OCI-LY1 (cell line): Measurements from ENCODE around the gene CLCNKB.

Experiments
- H2AFZ ChIP-seq: fragments of 200-600 bp; sonication (generic), shearing (Covaris generic); 2 replicates; pipeline ENCODE4 v1.6.0; 2014; ENCODE audit warnings: antibody characterized with exemption, mild to moderate bottlenecking, low read length
- H3F3A ChIP-seq: fragments of 200-600 bp; sonication (generic), shearing (Covaris generic); 2 replicates; pipeline ENCODE4 v1.6.0; 2014; ENCODE audit warnings: mild to moderate bottlenecking, antibody characterized with exemption, low read length, moderate library complexity; ENCODE audit not compliant: insufficient read depth
- H3K27ac ChIP-seq: fragments of 200-600 bp; sonication (generic); 2 replicates; pipeline ENCODE4 v1.5.1; 2014; ENCODE audit warnings: low read length, mixed run types, mild to moderate bottlenecking, low read depth; ENCODE audit not compliant: poor library complexity, severe bottlenecking
- H3K27me3 ChIP-seq: fragments of 200-600 bp; sonication (generic); 2 replicates; pipeline ENCODE4 v1.6.0; 2014; ENCODE audit warnings: antibody characterized with exemption, mild to moderate bottlenecking, low read length, moderate library complexity; ENCODE audit not compliant: insufficient read depth
- H3K36me3 ChIP-seq: fragments of 200-600 bp; sonication (generic); 2 replicates; pipeline ENCODE4 v1.6.1; 2014; ENCODE audit warnings: mild to moderate bottlenecking, antibody characterized with exemption, low read length, moderate library complexity, mixed read lengths; ENCODE audit not compliant: insufficient read depth
- H3K4me1 ChIP-seq: fragments of 200-600 bp; sonication (generic); 2 replicates; pipeline ENCODE4 v1.5.1; 2014; ENCODE audit warnings: mild to moderate bottlenecking, low read length, moderate library complexity; ENCODE audit not compliant: insufficient read depth, severe bottlenecking
- H3K4me2 ChIP-seq: fragments of 200-600 bp; sonication (generic), shearing (Covaris generic); 2 replicates; pipeline ENCODE4 v1.6.1; 2014; ENCODE audit warnings: low read length
- H3K4me3 ChIP-seq: fragments of 200-600 bp; sonication (generic); 2 replicates; pipeline ENCODE4 v1.5.1; 2014; ENCODE audit warnings: low read length, low read depth, mild to moderate bottlenecking, mixed read lengths; ENCODE audit not compliant: poor library complexity, severe bottlenecking
- H3K79me2 ChIP-seq: fragments of 200-600 bp; shearing (Covaris generic); 2 replicates; pipeline ENCODE4 v1.6.1; 2016; ENCODE audit warnings: mixed run types, low read length, mixed read lengths; ENCODE audit not compliant: insufficient read depth
- H3K9ac ChIP-seq: fragments of 200-600 bp; sonication (generic), shearing (Covaris generic); 2 replicates; pipeline ENCODE4 v1.6.1; 2014; ENCODE audit warnings: mild to moderate bottlenecking, low read length, mixed read lengths
- H3K9me2 ChIP-seq: fragments of 200-600 bp; sonication (generic), shearing (Covaris generic); 2 replicates; pipeline ENCODE4 v1.6.1; 2014; ENCODE audit warnings: low read depth, mild to moderate bottlenecking, low read length, mixed read lengths
- H3K9me3 ChIP-seq: fragments of 200-600 bp; shearing (Covaris generic); 2 replicates; pipeline ENCODE4 v1.6.1; 2014; ENCODE audit warnings: low read length, mixed read lengths
- H4K20me1 ChIP-seq: fragments of 200-600 bp; sonication (generic), shearing (Covaris generic); 2 replicates; pipeline ENCODE4 v1.6.0; 2016; ENCODE audit warnings: mild to moderate bottlenecking, low read length; ENCODE audit not compliant: insufficient read depth
- EZH2 ChIP-seq: fragments of 200-600 bp; sonication (generic), shearing (Covaris generic); IDR thresholded peaks from 2 replicates; pipeline ENCODE4 v1.8.0; 2017; ENCODE audit warnings: borderline replicate concordance, mixed run types, mild to moderate bottlenecking, antibody characterized with exemption, low read length, moderate library complexity, mixed read lengths
- TF ChIP-seq, protein P1 (sequence below): fragments of 200-600 bp; sonication (generic), shearing (Covaris generic); IDR thresholded peaks from 2 replicates; pipeline ENCODE4 v1.5.1; 2017; ENCODE audit warnings: mild to moderate bottlenecking, antibody characterized with exemption, low read length, moderate library complexity, mixed read lengths

Gene CLCNKB

DNA sequence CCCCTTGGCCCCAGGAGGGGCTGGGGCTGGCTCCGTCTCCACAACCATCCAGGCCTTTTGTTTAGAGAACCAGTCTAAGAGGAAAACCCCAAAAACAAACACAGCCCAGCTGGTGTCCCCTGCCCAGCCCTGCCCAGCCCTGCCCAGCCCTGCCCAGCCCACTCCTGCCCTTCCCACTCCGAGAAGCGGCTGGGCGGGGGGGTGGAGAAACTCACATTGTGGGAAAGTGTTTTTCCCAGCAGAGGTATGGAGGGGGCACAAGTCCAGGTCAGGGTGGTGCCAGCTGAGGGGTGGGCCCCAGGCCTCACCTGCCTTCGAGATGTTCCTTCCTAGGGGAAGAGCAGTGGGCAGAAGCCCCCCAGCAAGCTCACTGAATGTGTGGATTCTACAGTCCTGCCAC lies 39.9 kb downstream of the CLCNKB start:
- 0 out of 2 replicates have a peak, but pooled peaks cover 3% of the 10 kb centered on the region for H3K27me3 ChIP-seq
- no peak overlapping the region for H3K27ac ChIP-seq
- no peaks in the 10 kb centered on the region for H3K79me2 ChIP-seq
- no peak for TF ChIP-seq EZH2
- TF ChIP-seq, protein P1, sequence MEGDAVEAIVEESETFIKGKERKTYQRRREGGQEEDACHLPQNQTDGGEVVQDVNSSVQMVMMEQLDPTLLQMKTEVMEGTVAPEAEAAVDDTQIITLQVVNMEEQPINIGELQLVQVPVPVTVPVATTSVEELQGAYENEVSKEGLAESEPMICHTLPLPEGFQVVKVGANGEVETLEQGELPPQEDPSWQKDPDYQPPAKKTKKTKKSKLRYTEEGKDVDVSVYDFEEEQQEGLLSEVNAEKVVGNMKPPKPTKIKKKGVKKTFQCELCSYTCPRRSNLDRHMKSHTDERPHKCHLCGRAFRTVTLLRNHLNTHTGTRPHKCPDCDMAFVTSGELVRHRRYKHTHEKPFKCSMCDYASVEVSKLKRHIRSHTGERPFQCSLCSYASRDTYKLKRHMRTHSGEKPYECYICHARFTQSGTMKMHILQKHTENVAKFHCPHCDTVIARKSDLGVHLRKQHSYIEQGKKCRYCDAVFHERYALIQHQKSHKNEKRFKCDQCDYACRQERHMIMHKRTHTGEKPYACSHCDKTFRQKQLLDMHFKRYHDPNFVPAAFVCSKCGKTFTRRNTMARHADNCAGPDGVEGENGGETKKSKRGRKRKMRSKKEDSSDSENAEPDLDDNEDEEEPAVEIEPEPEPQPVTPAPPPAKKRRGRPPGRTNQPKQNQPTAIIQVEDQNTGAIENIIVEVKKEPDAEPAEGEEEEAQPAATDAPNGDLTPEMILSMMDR = no peak
- no peaks in the 10 kb centered on the region for H3K36me3 ChIP-seq
- H3K9me3 ChIP-seq = no peaks in the 10 kb centered on the region
- H3F3A ChIP-seq = no peaks in the 10 kb centered on the region
- no peak overlapping the region for H3K4me3 ChIP-seq
- H4K20me1 ChIP-seq = no peaks in the 10 kb centered on the region
- peaks cover 8% of the 10 kb centered on the region for H3K4me1 ChIP-seq
- H3K9me2 ChIP-seq = no peaks in the 10 kb centered on the region
- no peak overlapping the region for H2AFZ ChIP-seq
- H3K9ac ChIP-seq = no peak overlapping the region
- no peak overlapping the region for H3K4me2 ChIP-seq

DNA sequence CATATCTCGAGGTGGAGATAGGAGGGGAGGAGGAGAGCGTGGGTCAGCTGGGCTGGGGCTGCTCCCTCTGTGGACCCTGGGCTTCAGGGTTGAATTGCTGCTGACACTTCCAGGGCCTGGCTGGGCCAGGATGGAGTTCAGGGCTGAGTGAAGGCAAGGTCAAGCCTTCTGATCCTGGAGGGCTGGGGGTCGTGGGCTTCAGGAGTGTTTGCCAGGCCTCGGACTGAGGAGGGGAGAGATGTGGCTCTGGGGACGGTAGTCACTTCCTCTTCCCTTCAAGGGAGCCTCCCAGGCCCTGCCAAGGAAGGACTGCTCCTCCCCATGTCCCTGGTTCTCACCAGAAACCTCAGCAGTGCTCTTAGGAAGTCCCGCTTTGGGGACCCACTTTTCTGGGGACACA lies 41.9 kb downstream of the CLCNKB start:
- Histone ChIP-seq H4K20me1 (no peaks in the 10 kb centered on the region), H3K9ac (no peak overlapping the region), H3K9me3 (no peaks in the 10 kb centered on the region), H3K27me3 (0 out of 2 replicates have a peak, but pooled peaks cover 3% of the 10 kb centered on the region), H3K4me3 (no peak overlapping the region), H2AFZ (no peak overlapping the region), H3K9me2 (no peaks in the 10 kb centered on the region), H3K4me1 (no peaks in the 10 kb centered on the region), H3K79me2 (no peaks in the 10 kb centered on the region), H3F3A (no peaks in the 10 kb centered on the region), H3K4me2 (no peak overlapping the region), H3K36me3 (no peaks in the 10 kb centered on the region), H3K27ac (no peak overlapping the region)
- no peak for TF ChIP-seq EZH2
- TF ChIP-seq, protein P1 = no peak

GRCh38 chr1:16087733-16088132 lies 44.2 kb downstream of the CLCNKB start:
- no peaks in the 10 kb centered on the region for H3K9me3 ChIP-seq
- H3F3A ChIP-seq = no peaks in the 10 kb centered on the region
- no peaks in the 10 kb centered on the region for H3K79me2 ChIP-seq
- H3K27me3 ChIP-seq = peaks cover 9% of the 10 kb centered on the region
- H3K4me3 ChIP-seq = no peak overlapping the region
- no peak overlapping the region for H3K4me2 ChIP-seq
- no peaks in the 10 kb centered on the region for H3K36me3 ChIP-seq
- no peaks in the 10 kb centered on the region for H3K9me2 ChIP-seq
- H3K9ac ChIP-seq = no peak overlapping the region
- H4K20me1 ChIP-seq = no peaks in the 10 kb centered on the region
- no peak overlapping the region for H3K27ac ChIP-seq
- no peaks in the 10 kb centered on the region for H3K4me1 ChIP-seq
- no peak for TF ChIP-seq EZH2
- TF ChIP-seq, protein P1 = no peak
- H2AFZ ChIP-seq = no peak overlapping the region
